Fibroblast of pulmonary artery (primary cell): Measurements from ENCODE around the gene ELOA.

Source experiments
- DNase-seq: peaks from one replicate; pipeline ENCODE4 v3.0.0-alpha.2; 2010; ENCODE audit warnings: low read depth
- H3K4me3 ChIP-seq: replicated peaks from 2 replicates; pipeline ENCODE4 v1.5.1; 2011; ENCODE audit warnings: low read depth, mild to moderate bottlenecking, control low read depth, low read length, moderate library complexity
- CTCF ChIP-seq: IDR thresholded peaks from 2 replicates; pipeline ENCODE4 v1.5.1; 2011; ENCODE audit warnings: mild to moderate bottlenecking, control low read depth, low read length, inconsistent platforms; ENCODE audit errors: missing control alignments

The ELOA gene

GRCh38 chr1:23810818-23811540 lies 67.7 kb downstream of the ELOA start:
- peak; percentile 54 for DNase-seq
- H3K4me3 ChIP-seq: no peak overlapping the region
- peak; percentile 74 for TF ChIP-seq CTCF
